ENCODE measurements around the gene RPUSD1.
A peak's percentile ranks its signal among the peaks of the same experiment; 100 is the strongest.
"Not testable (repeated sequence)": the region's sequence is repeated elsewhere in the genome, so short reads cannot be mapped to it uniquely, and the experiment has no call there.

The RPUSD1 gene

GRCh38 chr16:747978-748746, 40.0 kb downstream of the RPUSD1 start:
- DNase-seq (ENCODE audit: low spot score): no peak

DNA sequence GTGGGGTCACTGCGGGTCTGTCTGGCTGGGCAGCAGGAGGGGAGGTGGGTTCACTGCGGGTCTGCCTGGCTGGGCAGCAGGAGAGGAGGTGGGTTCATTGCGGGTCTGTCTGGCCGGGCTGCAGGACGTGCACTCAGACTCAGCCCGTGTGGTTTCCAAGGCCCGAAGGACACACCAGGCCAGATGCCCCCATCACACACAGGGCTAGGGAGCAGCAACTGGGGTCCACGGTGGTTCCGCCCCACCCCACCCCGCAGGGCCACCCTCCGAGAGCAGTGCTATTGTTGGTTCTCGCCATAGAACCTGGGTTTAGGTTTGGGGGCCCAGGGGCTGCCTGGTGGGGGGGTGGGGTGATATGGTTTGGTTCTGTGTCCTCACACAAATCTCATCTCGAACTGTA, 41.5 kb downstream of the RPUSD1 start:
- no peak for DNase-seq (ENCODE audit: low spot score)

GRCh38 chr16:745739-746138, 42.4 kb downstream of the RPUSD1 start:
- no peak for DNase-seq (ENCODE audit: low spot score)

DNA sequence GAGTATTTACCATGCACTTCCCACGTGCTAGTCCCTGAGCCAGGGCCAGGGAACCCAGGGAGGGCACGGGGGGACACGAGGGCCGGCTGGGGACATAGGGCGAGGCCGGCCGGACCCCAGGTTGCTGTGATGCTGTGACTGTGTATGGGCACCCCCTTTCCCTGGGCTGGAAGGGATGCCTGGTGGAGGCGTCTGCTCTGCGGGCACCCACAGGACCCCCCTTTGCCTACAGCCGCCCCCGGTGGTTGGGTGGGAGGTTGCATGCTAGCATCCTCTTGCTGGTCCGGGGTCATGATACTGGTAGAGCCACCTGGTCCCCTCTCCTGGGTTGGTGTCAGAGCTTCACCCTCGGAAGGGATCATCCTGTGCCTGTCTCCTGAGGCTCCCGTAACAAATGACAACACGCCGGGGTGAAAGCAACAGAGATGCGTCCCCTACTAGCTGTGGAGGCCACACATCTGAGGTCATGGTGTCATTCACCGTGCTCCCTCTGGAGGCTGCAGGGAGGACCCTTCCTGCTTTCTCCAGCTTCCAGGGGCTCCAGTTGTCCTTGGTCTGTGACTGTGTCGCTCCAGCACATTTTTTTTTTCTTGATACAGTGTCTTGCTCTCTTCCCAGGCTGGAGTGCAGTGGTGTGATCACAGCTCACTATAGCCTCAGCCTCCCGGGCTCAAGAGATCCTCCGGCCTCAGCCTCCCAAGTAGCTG, 44.2 kb downstream of the RPUSD1 start:
- DNase-seq (ENCODE audit: low spot score): no peak

- not testable (repeated sequence) for DNase-seq (ENCODE audit: low spot score)
Observed at GRCh38 chr16:742894-743293, 45.3 kb downstream of the RPUSD1 start.

- no peak for DNase-seq (ENCODE audit: low spot score)
Observed at GRCh38 chr16:741986-742629, 46.1 kb downstream of the RPUSD1 start.

DNA sequence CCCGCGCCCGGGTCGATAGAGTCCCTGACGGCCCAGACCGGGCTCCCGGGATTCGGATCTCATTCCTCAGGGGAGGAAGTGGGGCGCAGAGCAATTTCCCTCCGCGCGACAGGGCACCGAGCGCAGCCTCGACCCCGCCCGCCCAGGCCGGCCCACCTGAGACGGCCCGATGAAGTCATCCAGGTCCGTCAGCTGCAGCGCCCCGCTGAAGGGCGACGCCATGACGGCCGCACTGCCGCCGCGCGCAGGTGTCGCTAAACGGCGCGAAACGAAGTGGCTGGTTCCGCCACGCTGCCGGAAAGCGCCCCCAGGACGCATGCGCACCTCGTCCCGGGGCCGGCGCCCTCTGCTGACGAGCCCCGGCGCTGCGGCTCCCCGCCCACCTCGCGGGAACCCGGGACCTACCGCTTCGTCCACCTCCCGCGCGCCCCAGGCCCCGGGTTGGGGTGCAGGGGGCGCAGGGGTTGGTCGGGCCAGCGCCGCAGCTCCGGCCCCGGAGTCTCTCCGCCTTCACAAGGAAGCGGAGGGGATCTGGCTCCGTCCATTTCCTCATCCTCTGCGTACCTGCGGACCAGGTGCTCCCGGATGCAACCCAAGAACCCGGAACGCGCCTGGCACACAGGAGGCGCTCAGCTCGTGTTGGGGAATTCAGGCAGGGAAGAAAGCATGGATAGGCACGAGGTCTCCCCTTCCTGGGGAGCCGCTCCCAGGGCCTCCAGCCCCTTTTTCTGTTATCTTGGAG, 47.2 kb downstream of the RPUSD1 start, which contains the start of gene CIAO3:
Gene CIAO3, minus strand, starts transcription at position 234 of the 742 bp plus-strand sequence. Its CDS starts 12 bp downstream, at position 222.
- DNase-seq (ENCODE audit: low spot score): peak; percentile 82

DNA sequence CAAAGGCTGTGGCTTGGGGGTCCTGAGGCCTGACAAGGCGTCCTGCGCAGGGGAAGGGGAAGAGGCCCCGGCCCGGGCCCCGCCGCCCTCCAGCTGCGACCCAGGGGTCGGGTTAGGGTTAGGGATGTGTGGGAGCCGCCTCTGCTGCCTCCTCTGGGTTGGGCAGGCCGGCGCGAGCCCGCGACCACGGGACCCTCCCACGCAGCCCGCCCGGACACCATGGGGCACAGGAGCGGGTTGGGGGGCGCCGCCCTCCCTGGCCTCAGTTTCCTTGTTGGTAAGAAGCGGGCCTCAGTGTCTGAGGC, 47.8 kb downstream of the RPUSD1 start:
- no peak for DNase-seq (ENCODE audit: low spot score)

- DNase-seq (ENCODE audit: low spot score): no peak
Observed at GRCh38 chr16:739560-740458, 48.4 kb downstream of the RPUSD1 start.

DNA sequence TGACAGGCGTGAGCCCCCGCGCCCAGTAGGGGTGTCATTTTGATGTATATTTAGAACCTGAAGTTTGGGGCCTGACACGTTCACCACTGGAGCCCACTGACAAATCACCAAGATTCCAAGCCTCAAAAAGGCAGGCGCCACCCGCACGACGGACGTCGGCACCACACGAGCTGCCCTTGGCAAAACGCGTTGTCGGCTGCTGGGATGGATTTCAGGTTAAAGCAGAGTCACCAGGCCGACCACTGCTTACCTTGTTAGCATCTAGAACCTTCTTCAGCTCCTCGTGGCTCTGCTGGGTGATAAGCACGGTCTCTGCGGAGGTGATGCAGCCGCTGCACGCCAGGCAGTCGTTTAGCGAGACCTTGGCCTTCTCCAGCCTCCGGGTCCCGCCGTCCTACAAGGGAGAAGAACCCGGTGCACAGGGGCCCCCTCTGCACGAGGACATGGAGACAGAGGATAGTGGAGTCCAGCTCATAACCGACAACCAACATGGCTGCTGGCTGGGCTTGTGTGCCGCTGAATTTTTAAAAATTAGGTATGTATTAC, 51.2 kb downstream of the RPUSD1 start:
- DNase-seq (ENCODE audit: low spot score): no peak

DNA sequence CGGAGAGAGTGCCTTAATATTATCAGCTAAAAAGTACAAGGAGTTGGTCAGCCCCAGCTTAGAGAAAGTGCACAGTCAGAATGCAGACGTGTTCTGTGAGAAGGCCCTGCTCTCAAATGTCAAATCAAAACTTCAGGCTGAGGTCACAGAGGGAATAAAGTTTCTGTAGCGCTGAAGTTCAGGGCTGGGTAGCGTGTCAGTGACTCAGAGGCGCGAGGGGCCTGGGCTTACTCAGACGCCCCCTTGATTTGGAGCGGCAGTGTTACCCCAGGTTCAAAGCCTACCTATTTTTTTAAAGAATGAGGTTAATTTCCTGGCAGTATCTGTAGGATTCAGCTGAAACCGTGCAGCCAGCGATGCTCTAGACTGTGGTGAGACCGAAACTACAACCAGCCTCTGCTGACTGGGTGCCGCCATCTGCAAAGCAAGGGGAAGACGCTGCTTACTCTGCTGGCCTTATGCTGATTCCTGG, 52.2 kb downstream of the RPUSD1 start:
- no peak for DNase-seq (ENCODE audit: low spot score)

GRCh38 chr16:734981-735881, 53.0 kb downstream of the RPUSD1 start:
- DNase-seq (ENCODE audit: low spot score): no peak

All from cerebellar cortex (tissue), 1 donor.